HCT116 (cell line): ENCODE results near the gene PRPF6. TPM values are rescaled to one million over a fixed set of nuclear protein-coding genes. Genes with fewer than 3 reads are reported as not detected.

Experiments
- ATAC-seq: fragments of 200-7000 bp; cut with Tn5 transposase; 2 replicates; pipeline ENCODE4 v1.9.1; 2020; ENCODE audit warnings: mild to moderate bottlenecking, moderate library complexity
- BruUV-seq: library from RNA; stranded (reverse); fragments of 400-500 nt; replicated peaks from 2 replicates; lab custom pipeline; 2021; lab: Mats Ljungman, UMichigan
- CTCF ChIA-PET: fragments of 300-600 bp; sonication (Branson Sonifier 250); formaldehyde crosslinking; loops from one replicate; lab custom pipeline; 2021; ENCODE audit warnings: antibody characterized with exemption; lab: Charles Lee
- POLR2A ChIA-PET: fragments of 300-600, 350-600 bp; sonication (Branson Sonifier 250); formaldehyde crosslinking; loops from one replicate; lab custom pipeline; 2021; ENCODE audit warnings: antibody characterized with exemption; lab: Charles Lee
- RAD21 ChIA-PET, 2 experiments: fragments of 300-600 bp; sonication (Branson Sonifier 250); formaldehyde crosslinking; loops; one replicate each; lab custom pipeline; 2023; ENCODE audit warnings: low total read pairs in 2 of 2; ENCODE audit not compliant: uncharacterized antibody in 2 of 2, unreplicated experiment in 2 of 2, low non-redundant PET in 1 of 2; lab: Charles Lee
- DNase-seq: peaks from one replicate; pipeline ENCODE4 v3.0.0-alpha.2; 2010; ENCODE audit warnings: low read depth, low spot score
- H2AFZ ChIP-seq: fragments of 200-600 bp; shearing (Covaris generic), sonication (generic); 2 replicates; pipeline ENCODE4 v1.6.1; 2017; ENCODE audit warnings: low read depth, mixed run types, mixed read lengths, antibody characterized with exemption, low read length; ENCODE audit not compliant: poor library complexity, severe bottlenecking
- H3K27ac ChIP-seq: 2 replicates; pipeline ENCODE4 v1.5.1; 2012; ENCODE audit warnings: low read depth, low read length
- H3K27me3 ChIP-seq: fragments of 200-600 bp; sonication (generic); 2 replicates; pipeline ENCODE4 v1.6.1; 2016; ENCODE audit warnings: mixed run types, low read length, mixed read lengths; ENCODE audit not compliant: insufficient read depth
- H3K36me3 ChIP-seq, 2 experiments: fragments of 200-500 bp in 1 of 2; fragments of 200-600 bp in 1 of 2; sonication (Bioruptor generic) in 1 of 2; sonication (generic) in 1 of 2; 2 replicates each; pipeline versions ENCODE4 v1.5.1 to v1.6.1; 2014 to 2016; ENCODE audit warnings: low read length in 2 of 2, inconsistent platforms in 1 of 2, mixed read lengths in 1 of 2, mixed run types in 1 of 2; ENCODE audit not compliant: insufficient read depth in 2 of 2, control insufficient read depth in 1 of 2
- H3K4me1 ChIP-seq, 2 experiments: fragments of 200-600 bp in 1 of 2; sonication (generic) in 1 of 2; 2 replicates each; pipeline versions ENCODE4 v1.5.1 to v1.6.1; 2012 to 2017; ENCODE audit warnings: low read length in 2 of 2, inconsistent platforms in 1 of 2, mild to moderate bottlenecking in 1 of 2, mixed read lengths in 1 of 2, mixed run types in 1 of 2, moderate library complexity in 1 of 2; ENCODE audit not compliant: insufficient read depth in 2 of 2, control insufficient read depth in 1 of 2
- H3K4me2 ChIP-seq: fragments of 200-600 bp; sonication (generic); 2 replicates; pipeline ENCODE4 v1.6.1; 2017; ENCODE audit warnings: mixed run types, low read length, mixed read lengths
- H3K4me3 ChIP-seq, 2 experiments: fragments of 200-600 bp in 1 of 2; sonication (generic) in 1 of 2; replicated peaks in 1 of 2; 2 replicates each; pipeline ENCODE4 v1.5.1; 2011 to 2016; ENCODE audit warnings: low read length in 2 of 2, control low read depth in 1 of 2, low read depth in 1 of 2, mild to moderate bottlenecking in 1 of 2, mixed read lengths in 1 of 2, mixed run types in 1 of 2
- H3K79me2 ChIP-seq: fragments of 200-600 bp; sonication (generic); 2 replicates; pipeline ENCODE4 v1.6.1; 2017; ENCODE audit warnings: mild to moderate bottlenecking, mixed run types, low read length, moderate library complexity, mixed read lengths; ENCODE audit not compliant: insufficient read depth
- H3K9ac ChIP-seq: fragments of 200-600 bp; sonication (generic); 2 replicates; pipeline ENCODE4 v1.6.1; 2016; ENCODE audit warnings: low read length, mixed read lengths
- H3K9me2 ChIP-seq: fragments of 200-600 bp; sonication (generic), shearing (Covaris generic); 2 replicates; pipeline ENCODE4 v1.6.1; 2017; ENCODE audit warnings: mixed run types, mild to moderate bottlenecking, moderate library complexity; ENCODE audit not compliant: insufficient read depth
- H3K9me3 ChIP-seq, 2 experiments: fragments of 200-500 bp in 1 of 2; fragments of 200-600 bp in 1 of 2; sonication (Bioruptor generic) in 1 of 2; sonication (generic) in 1 of 2; 2 replicates each; pipeline ENCODE4 v1.6.1; 2014 to 2017; ENCODE audit warnings: low read length in 2 of 2, mixed read lengths in 2 of 2, inconsistent platforms in 1 of 2, low read depth in 1 of 2, mild to moderate bottlenecking in 1 of 2, mixed run types in 1 of 2, moderate library complexity in 1 of 2; ENCODE audit not compliant: control insufficient read depth in 1 of 2, insufficient read depth in 1 of 2
- H4K20me1 ChIP-seq: fragments of 200-600 bp; sonication (generic), shearing (Covaris generic); 2 replicates; pipeline ENCODE4 v1.6.1; 2017; ENCODE audit warnings: mixed run types, mild to moderate bottlenecking, moderate library complexity; ENCODE audit not compliant: insufficient read depth
- ATF3 ChIP-seq: IDR thresholded peaks from 2 replicates; pipeline ENCODE4 v1.6.1; 2012
- CBX3 ChIP-seq: IDR thresholded peaks from 2 replicates; pipeline ENCODE4 v1.6.1; 2012; ENCODE audit warnings: low read depth
- CTCF ChIP-seq, 3 experiments: fragments of 200-600 bp in 1 of 3; sonication (generic) in 1 of 3; IDR thresholded peaks in 2 of 3; conservative IDR thresholded peaks in 1 of 3; 2 replicates each; pipeline ENCODE4 v1.5.1; 2012 to 2017; ENCODE audit warnings: low read depth in 2 of 3, low read length in 2 of 3, antibody characterized with exemption in 1 of 3, borderline replicate concordance in 1 of 3, control low read depth in 1 of 3, mild to moderate bottlenecking in 1 of 3, mixed read lengths in 1 of 3, mixed run types in 1 of 3, moderate library complexity in 1 of 3; ENCODE audit not compliant: insufficient read depth in 1 of 3
- EGR1 ChIP-seq: IDR thresholded peaks from 2 replicates; pipeline ENCODE4 v1.6.1; 2012; ENCODE audit warnings: low read depth
- EZH2 ChIP-seq: fragments of 200-600 bp; sonication (generic); IDR thresholded peaks from 2 replicates; pipeline ENCODE4 v1.6.1; 2017; ENCODE audit warnings: antibody characterized with exemption, mixed run types
- FOSL1 ChIP-seq: IDR thresholded peaks from 2 replicates; pipeline ENCODE4 v1.6.1; 2012; ENCODE audit warnings: low read depth
- JUND ChIP-seq: IDR thresholded peaks from 2 replicates; pipeline ENCODE4 v1.6.1; 2012
- MAX ChIP-seq: IDR thresholded peaks from 2 replicates; pipeline ENCODE4 v1.6.1; 2012
- POLR2A ChIP-seq: IDR thresholded peaks from 2 replicates; pipeline ENCODE4 v1.7.0; 2011; ENCODE audit warnings: borderline replicate concordance; ENCODE audit not compliant: insufficient read depth, insufficient read length; ENCODE audit errors: extremely low read depth
- POLR2AphosphoS5 ChIP-seq: IDR thresholded peaks from 2 replicates; pipeline ENCODE4 v1.6.1; 2011; ENCODE audit warnings: mild to moderate bottlenecking, low read depth, low read length, moderate library complexity
- RAD21 ChIP-seq: IDR thresholded peaks from 2 replicates; pipeline ENCODE4 v1.6.1; 2012; ENCODE audit warnings: low read depth, mild to moderate bottlenecking
- REST ChIP-seq: IDR thresholded peaks from 2 replicates; pipeline ENCODE4 v1.6.1; 2012; ENCODE audit warnings: low read depth
- SP1 ChIP-seq: IDR thresholded peaks from 2 replicates; pipeline ENCODE4 v1.6.1; 2012; ENCODE audit warnings: low read depth
- SRF ChIP-seq: IDR thresholded peaks from 2 replicates; pipeline ENCODE4 v1.6.1; 2012; ENCODE audit warnings: low read depth
- TCF7L2 ChIP-seq: IDR thresholded peaks from 2 replicates; pipeline ENCODE4 v1.7.0; 2011; ENCODE audit warnings: borderline replicate concordance, inconsistent platforms; ENCODE audit not compliant: insufficient read depth, insufficient read length; ENCODE audit errors: extremely low read depth
- YY1 ChIP-seq: IDR thresholded peaks from 2 replicates; pipeline ENCODE4 v1.6.1; 2011; ENCODE audit warnings: low read length, low read depth, moderate library complexity, mild to moderate bottlenecking; ENCODE audit not compliant: insufficient replicate concordance; ENCODE audit errors: extremely low read depth
- ZFX ChIP-seq: fragments of 450-650 bp; IDR thresholded peaks from 2 replicates; pipeline ENCODE4 v1.6.1; 2017
- ZNF274 ChIP-seq: fragments of 200-500 bp; sonication (Bioruptor generic); IDR thresholded peaks from 2 replicates; pipeline ENCODE4 v1.6.1; 2014; ENCODE audit warnings: mild to moderate bottlenecking, low read depth, low read length, inconsistent platforms
- intact Hi-C: fragments of 100-400 bp; cut with micrococcal nuclease; formaldehyde crosslinking; loops from 2 replicates; pipeline ENCODE4 v1.10.0; 2022
- total RNA-seq: library from RNA; stranded (reverse); gene quantifications from one replicate; pipeline ENCODE4 v1.2.1, GENCODE V29; 2021; ENCODE audit not compliant: unreplicated experiment

PRPF6 gene
- total RNA-seq, 1 experiment from 2014 or later: 74.9 TPM

- no peak for TF ChIP-seq ATF3
- TF ChIP-seq RAD21: no peak
Measured at GRCh38 chr20:63955281-63955826, 25.6 kb upstream of the PRPF6 start (continued).

GRCh38 chr20:63955827-63956663, 24.9 kb upstream of the PRPF6 start, which contains the start of gene UCKL1:
Gene UCKL1 (minus strand): TSS chr20:63956416. CDS start chr20:63956372, 44 bp downstream.
- H3K79me2 ChIP-seq: peaks cover 51% of the 10 kb centered on the region
- no peaks in the 10 kb centered on the region for H3K9me2 ChIP-seq
- no peak within 1 kb of the TSS for H2AFZ ChIP-seq
- H3K4me3 ChIP-seq: peak within 1 kb of the TSS; percentile 90 to 96
- RAD21 ChIA-PET: interaction anchor here in 1 of 2 experiments (0.7 to 1.0 kb wide), 2 partner anchors 18 to 220 kb away, joined by 3 read pairs; partner anchors contain the start of gene LIME1
- POLR2A ChIA-PET: no interaction called here
- ATAC-seq: peak; percentile 75
- BruUV-seq: no TSS peak
- H4K20me1 ChIP-seq: no peaks in the 10 kb centered on the region
- no peaks in the 10 kb centered on the region for H3K27me3 ChIP-seq
- CTCF ChIA-PET: interaction anchor here (1.0 kb wide), 1 partner anchor 25 kb away, joined by 3 read pairs; no protein-coding TSS in a partner anchor
- peak within 1 kb of the TSS; percentile 96 for H3K9ac ChIP-seq
- peak; percentile 79 for DNase-seq
- peak within 1 kb of the TSS; percentile 96 for H3K4me2 ChIP-seq
- H3K27ac ChIP-seq: peak within 1 kb of the TSS; percentile 99
- H3K9me3 ChIP-seq: no peaks in the 10 kb centered on the region
- intact Hi-C loops: loop anchor here (2.0 to 5.0 kb wide), 2 partner anchors 25 to 259 kb away; partner anchors contain the start of genes PRPF6 and TNFRSF6B
- no peaks in the 10 kb centered on the region; a peak in 1 of 4 replicates for H3K36me3 ChIP-seq
- peaks cover 17 to 60% of the 10 kb centered on the region in 2 experiments; a peak in 3 of 4 replicates for H3K4me1 ChIP-seq
- no peak for TF ChIP-seq CBX3
- no peak for TF ChIP-seq MAX
- no peak for TF ChIP-seq SRF
- TF ChIP-seq YY1: peak; percentile 85
- peak; percentile 63 for TF ChIP-seq TCF7L2
- TF ChIP-seq FOSL1: no peak
- TF ChIP-seq EZH2: no peak
- no peak for TF ChIP-seq EGR1
- TF ChIP-seq SP1: no peak
- no peak for TF ChIP-seq JUND
- no peak for TF ChIP-seq ZNF274
- TF ChIP-seq POLR2A: no peak
- TF ChIP-seq CTCF (IDR thresholded peaks at IDR 0.05 in 2 of 3, conservative IDR thresholded peaks at IDR 0.05 in 1 of 3; ENCODE audit: borderline replicate concordance in 1 of 3, insufficient read depth in 1 of 3, low read depth in 2 of 3, low read length in 2 of 3): no peak
- no peak for TF ChIP-seq REST
- peak; percentile 98 for TF ChIP-seq ZFX
- peak; percentile 87 for TF ChIP-seq POLR2AphosphoS5
